Measurements from ENCODE around the gene CRIP2.

- TF ChIP-seq, protein P1, sequence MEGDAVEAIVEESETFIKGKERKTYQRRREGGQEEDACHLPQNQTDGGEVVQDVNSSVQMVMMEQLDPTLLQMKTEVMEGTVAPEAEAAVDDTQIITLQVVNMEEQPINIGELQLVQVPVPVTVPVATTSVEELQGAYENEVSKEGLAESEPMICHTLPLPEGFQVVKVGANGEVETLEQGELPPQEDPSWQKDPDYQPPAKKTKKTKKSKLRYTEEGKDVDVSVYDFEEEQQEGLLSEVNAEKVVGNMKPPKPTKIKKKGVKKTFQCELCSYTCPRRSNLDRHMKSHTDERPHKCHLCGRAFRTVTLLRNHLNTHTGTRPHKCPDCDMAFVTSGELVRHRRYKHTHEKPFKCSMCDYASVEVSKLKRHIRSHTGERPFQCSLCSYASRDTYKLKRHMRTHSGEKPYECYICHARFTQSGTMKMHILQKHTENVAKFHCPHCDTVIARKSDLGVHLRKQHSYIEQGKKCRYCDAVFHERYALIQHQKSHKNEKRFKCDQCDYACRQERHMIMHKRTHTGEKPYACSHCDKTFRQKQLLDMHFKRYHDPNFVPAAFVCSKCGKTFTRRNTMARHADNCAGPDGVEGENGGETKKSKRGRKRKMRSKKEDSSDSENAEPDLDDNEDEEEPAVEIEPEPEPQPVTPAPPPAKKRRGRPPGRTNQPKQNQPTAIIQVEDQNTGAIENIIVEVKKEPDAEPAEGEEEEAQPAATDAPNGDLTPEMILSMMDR (conservative IDR thresholded peaks at IDR 0.05 in 1 of 2, IDR thresholded peaks at IDR 0.05 in 1 of 2; ENCODE audit: extremely low read depth in 1 of 2, insufficient read depth in 1 of 2, low read depth in 1 of 2, low read length in 2 of 2): no peak
- TF ChIP-seq EZH2 (IDR thresholded peaks at IDR 0.05; ENCODE audit: borderline replicate concordance, low read length): no peak
Measured at GRCh38 chr14:105488781-105489541, 14.3 kb downstream of the CRIP2 start.

Measured in mammary epithelial cell (primary cell).